Osteocyte (in vitro differentiated cells): ENCODE measurements around the gene PSMD10. TPM values are rescaled to one million over a fixed set of nuclear protein-coding genes. Genes with fewer than 3 reads are reported as not detected.

Source experiments
- DNase-seq: peaks from one replicate; pipeline ENCODE4 v3.0.0; 2021; ENCODE audit warnings: mixed read lengths; ENCODE audit not compliant: unreplicated experiment; ENCODE audit errors: extremely low spot score
- H3K27ac Mint-ChIP-seq: one replicate; pipeline ENCODE4 v1.8.0; 2021; ENCODE audit warnings: mild to moderate bottlenecking, mixed read lengths; ENCODE audit not compliant: unreplicated experiment
- H3K27me3 Mint-ChIP-seq: one replicate; pipeline ENCODE4 v1.8.0; 2021; ENCODE audit warnings: mixed read lengths; ENCODE audit not compliant: unreplicated experiment
- H3K36me3 Mint-ChIP-seq: one replicate; pipeline ENCODE4 v1.8.0; 2021; ENCODE audit warnings: mixed read lengths; ENCODE audit not compliant: unreplicated experiment
- H3K4me1 Mint-ChIP-seq: one replicate; pipeline ENCODE4 v1.8.0; 2021; ENCODE audit warnings: mixed read lengths; ENCODE audit not compliant: unreplicated experiment
- H3K4me3 Mint-ChIP-seq: one replicate; pipeline ENCODE4 v1.8.0; 2021; ENCODE audit warnings: mild to moderate bottlenecking, moderate library complexity, mixed read lengths; ENCODE audit not compliant: unreplicated experiment
- H3K9me3 Mint-ChIP-seq: one replicate; pipeline ENCODE4 v1.8.0; 2021; ENCODE audit warnings: mixed read lengths; ENCODE audit not compliant: unreplicated experiment
- CTCF ChIP-seq: fragments of 200-600 bp; sonication (generic); IDR thresholded peaks from 2 replicates; pipeline ENCODE4 v1.5.0; 2021; ENCODE audit warnings: antibody characterized with exemption, mild to moderate bottlenecking, moderate library complexity
- total RNA-seq: library from RNA; stranded (reverse); gene quantifications from 2 replicates; pipeline ENCODE4 v1.2.1, GENCODE V29; 2021

The PSMD10 gene
- total RNA-seq, 1 donor from 2014 or later, result 81.7 TPM

DNA sequence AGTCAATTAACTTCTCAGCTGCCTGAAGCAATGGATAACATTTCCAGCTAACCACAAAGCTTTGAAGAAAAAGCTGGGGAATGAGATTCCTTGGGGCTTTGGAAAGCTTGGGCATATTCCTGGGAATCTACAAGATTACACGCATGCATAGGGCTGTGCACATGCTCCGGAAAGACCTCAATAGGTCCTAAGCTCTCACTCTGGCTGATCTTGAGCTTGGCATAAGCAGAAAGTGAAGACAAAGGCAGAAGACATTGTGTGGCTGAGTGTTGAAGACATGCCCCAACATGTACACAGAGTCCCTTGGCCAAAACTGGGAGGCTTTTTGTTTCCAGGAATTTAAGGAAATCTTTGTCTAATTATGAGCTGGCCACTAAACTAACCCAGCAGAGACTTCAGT lies 31.4 kb upstream of the PSMD10 start:
- Mint-ChIP-seq H3K27ac (peak overlapping the region; percentile 72), H3K36me3 (peaks cover 14% of the 10 kb centered on the region), H3K4me1 (peaks cover 14% of the 10 kb centered on the region), H3K27me3 (no peaks in the 10 kb centered on the region), H3K9me3 (no peaks in the 10 kb centered on the region), H3K4me3 (no peak overlapping the region)
- DNase-seq, result no peak
- no peak for TF ChIP-seq CTCF

DNA sequence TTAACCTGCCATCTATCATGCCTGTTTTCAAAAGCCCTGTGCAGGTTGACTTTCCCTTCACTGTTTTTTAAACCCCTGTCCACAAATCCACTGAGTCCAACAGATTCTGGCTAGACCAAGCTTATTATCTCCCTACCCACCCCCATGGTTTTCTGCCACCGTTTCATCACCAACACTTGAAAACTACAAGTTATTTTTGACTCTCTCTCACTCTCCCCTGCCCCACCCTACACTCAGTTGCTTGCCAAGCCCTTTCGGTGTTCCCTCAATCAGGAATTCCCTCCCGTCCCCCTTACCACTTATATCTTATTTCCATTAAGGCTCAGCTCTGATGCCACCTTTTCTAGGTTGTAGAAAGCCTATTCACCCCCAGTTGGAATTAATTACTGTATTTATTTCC lies 29.9 kb upstream of the PSMD10 start:
- peaks cover 14% of the 10 kb centered on the region for H3K4me1 Mint-ChIP-seq
- no peaks in the 10 kb centered on the region for H3K9me3 Mint-ChIP-seq
- H3K27me3 Mint-ChIP-seq, result no peaks in the 10 kb centered on the region
- H3K4me3 Mint-ChIP-seq, result no peak overlapping the region
- no peak for DNase-seq
- H3K27ac Mint-ChIP-seq, result no peak overlapping the region
- peaks cover 3% of the 10 kb centered on the region for H3K36me3 Mint-ChIP-seq
- TF ChIP-seq CTCF, result no peak

DNA sequence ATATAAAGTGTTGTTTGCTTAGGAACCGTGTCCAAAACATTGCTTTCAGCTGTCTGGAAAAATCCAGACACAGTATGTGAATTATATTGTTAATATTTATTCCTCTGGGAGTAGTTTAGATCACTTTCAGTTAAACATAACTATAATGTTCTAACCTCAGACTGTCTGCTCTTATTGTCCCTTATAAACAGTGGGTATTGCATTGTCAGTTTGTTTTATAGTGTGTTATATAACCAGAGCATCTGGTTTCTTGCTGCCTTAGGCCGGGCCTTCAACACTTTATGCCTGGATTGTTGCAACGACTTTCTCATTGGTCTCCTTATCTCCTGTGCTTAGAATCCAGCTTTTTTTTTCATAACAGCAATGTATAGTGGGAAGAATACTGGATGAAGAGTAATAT lies 26.6 kb upstream of the PSMD10 start:
- no peak for TF ChIP-seq CTCF
- H3K27ac Mint-ChIP-seq, result no peak overlapping the region
- H3K9me3 Mint-ChIP-seq, result no peaks in the 10 kb centered on the region
- H3K4me1 Mint-ChIP-seq, result peaks cover 10% of the 10 kb centered on the region
- H3K4me3 Mint-ChIP-seq, result no peak overlapping the region
- no peaks in the 10 kb centered on the region for H3K27me3 Mint-ChIP-seq
- peaks cover 3% of the 10 kb centered on the region for H3K36me3 Mint-ChIP-seq
- DNase-seq, result no peak

DNA sequence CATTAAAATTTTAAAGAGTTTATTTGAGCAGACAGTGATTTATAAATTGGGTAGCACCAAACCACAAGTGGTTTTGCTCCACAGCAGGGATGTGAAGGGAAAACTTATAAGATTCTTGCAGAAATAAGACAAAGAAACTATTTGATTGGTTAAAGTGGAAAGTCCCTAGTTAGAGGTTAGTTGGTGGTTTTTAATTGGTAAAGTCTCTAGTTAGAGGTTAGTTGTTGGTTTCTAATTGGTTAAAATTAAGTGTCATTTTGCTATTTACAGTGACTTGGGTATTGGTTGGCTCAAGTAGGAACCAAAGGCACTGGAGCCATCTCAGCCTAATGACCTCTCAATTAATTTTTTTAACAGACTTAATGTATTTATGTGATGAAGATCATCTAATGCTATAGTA lies 23.2 kb upstream of the PSMD10 start:
- Mint-ChIP-seq H3K27me3 (no peaks in the 10 kb centered on the region), H3K4me3 (no peak overlapping the region), H3K9me3 (no peaks in the 10 kb centered on the region), H3K27ac (no peak overlapping the region), H3K36me3 (peaks cover 3% of the 10 kb centered on the region), H3K4me1 (no peaks in the 10 kb centered on the region)
- no peak for TF ChIP-seq CTCF
- DNase-seq, result no peak

DNA sequence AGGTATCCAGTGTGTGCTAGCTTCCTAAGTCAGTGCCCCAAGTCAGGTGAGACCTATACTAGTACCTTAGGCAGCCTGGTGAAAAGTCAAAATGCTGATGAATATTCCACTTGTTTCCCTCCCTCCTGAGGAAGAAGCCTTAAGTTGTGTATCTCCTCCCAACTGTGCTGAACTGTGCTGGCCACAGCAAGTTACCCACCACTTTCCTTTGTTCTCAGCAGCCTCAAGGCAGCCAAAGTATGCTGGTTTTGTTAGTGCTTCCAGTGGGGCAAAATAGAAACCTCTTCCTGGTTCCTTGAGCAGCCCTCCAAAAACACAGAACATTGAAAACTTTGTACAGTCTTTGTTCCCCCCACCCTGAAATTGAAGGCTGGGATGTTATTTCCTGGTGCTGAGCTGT lies 14.1 kb upstream of the PSMD10 start:
- no peak for DNase-seq
- Mint-ChIP-seq H3K36me3 (peaks cover 4% of the 10 kb centered on the region), H3K27me3 (no peaks in the 10 kb centered on the region), H3K9me3 (peaks cover 10% of the 10 kb centered on the region), H3K27ac (no peak overlapping the region), H3K4me1 (no peaks in the 10 kb centered on the region), H3K4me3 (no peak overlapping the region)
- no peak for TF ChIP-seq CTCF
